GM13977 (cell line): Measurements from ENCODE around the gene GALNT14.

ENCODE experiments used
- DNase-seq: peaks from one replicate; pipeline ENCODE4 v3.0.0; 2012; ENCODE audit warnings: low spot score
- in situ Hi-C: fragments of 300-500 bp; cut with MboI; formaldehyde crosslinking; loops from one replicate; pipeline ENCODE4 v1.12.0; 2022; ENCODE audit warnings: low sequenced_read_pairs, low pct_unique_long_range_greater_than_20kb, mixed read lengths, inconsistent platforms; ENCODE audit not compliant: unreplicated experiment
- TF ChIP-seq, protein P1 (sequence below): IDR thresholded peaks from 2 replicates; pipeline ENCODE4 v1.5.1; 2012; ENCODE audit warnings: mild to moderate bottlenecking, control low read depth; ENCODE audit not compliant: insufficient read depth; ENCODE audit errors: extremely low read depth, missing control alignments

The GALNT14 gene

DNA sequence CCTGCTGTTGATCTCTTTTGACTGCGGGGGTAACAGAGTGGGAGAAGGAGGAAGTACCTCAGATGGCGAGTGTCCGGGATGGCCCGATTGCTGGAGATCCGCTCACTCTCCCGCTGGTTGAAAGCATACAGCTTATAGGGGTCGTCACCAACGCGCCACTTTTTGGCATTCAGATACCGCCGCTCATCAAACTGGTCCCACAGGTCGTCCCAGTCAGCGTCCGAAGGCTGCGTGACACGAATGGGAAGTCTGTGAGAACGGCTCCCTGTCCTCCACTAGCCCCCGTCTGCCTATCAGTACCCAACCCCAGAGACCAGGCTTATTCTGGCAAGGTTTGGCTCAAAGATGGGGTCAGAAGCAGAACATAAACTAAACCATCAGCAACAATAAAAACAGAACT is 145.5 kb downstream of the GALNT14 start:
- in situ Hi-C loops = no loop called here
- no peak for DNase-seq
- TF ChIP-seq, protein P1, sequence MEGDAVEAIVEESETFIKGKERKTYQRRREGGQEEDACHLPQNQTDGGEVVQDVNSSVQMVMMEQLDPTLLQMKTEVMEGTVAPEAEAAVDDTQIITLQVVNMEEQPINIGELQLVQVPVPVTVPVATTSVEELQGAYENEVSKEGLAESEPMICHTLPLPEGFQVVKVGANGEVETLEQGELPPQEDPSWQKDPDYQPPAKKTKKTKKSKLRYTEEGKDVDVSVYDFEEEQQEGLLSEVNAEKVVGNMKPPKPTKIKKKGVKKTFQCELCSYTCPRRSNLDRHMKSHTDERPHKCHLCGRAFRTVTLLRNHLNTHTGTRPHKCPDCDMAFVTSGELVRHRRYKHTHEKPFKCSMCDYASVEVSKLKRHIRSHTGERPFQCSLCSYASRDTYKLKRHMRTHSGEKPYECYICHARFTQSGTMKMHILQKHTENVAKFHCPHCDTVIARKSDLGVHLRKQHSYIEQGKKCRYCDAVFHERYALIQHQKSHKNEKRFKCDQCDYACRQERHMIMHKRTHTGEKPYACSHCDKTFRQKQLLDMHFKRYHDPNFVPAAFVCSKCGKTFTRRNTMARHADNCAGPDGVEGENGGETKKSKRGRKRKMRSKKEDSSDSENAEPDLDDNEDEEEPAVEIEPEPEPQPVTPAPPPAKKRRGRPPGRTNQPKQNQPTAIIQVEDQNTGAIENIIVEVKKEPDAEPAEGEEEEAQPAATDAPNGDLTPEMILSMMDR = no peak

DNA sequence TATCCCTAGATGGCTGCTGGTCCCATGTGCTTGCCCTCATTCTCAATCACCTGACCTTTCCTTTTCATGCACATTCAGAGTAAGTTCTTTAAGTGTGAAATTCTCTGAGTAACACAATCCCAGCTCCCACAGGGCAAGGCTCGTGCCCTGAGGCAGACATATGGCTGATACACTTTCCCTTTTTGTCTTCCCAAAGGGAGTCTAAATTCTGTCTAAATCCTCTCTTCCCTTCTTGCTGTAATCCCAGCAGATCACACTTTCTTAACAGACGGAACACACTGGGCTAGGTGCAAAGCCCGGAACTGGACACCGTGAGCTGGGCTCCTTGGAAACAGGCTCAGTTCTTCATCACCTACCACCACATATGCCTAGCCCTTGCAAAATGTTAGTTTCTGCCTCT is 147.6 kb downstream of the GALNT14 start:
- in situ Hi-C loops = no loop called here
- DNase-seq = no peak
- TF ChIP-seq, protein P1 = no peak

DNA sequence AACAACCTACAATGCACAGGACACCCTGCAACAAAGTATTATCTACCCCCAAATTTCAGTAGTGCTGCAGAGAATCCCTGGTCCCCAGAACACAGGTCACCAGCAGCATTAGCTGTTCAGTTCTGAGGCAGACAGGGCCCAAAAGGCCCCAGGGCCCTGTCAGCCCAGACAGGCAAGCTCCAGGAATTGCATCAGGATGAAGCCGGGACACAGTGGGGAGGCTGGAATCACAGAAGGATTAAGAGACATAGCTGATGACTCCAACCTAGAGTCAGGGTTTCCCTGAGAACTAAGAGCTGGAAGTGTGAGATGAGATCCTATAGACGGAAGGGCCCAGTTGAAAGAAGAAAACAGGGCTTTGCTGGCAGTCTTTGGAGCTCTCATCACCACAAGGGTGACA is 148.1 kb downstream of the GALNT14 start:
- in situ Hi-C loops = no loop called here
- no peak for DNase-seq
- TF ChIP-seq, protein P1 = no peak

DNA sequence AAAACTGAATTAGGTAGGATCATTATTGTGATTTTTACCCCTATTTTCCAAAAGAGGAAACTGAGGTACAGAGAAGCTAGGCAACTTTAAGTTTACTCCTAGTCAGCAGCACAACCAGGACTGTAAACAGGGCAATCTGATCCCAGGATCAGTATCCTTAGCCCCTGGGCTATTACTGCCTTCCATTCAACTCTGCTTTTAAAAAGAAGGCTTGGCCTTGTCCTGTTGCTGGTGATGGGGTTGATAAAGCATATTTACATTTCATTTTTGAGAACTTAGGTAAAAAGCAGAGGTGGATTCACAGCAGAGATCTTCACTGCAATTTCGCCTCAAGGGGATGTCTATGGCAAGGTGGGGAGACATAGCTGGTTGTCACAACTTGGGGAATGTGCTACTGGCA is 148.5 kb downstream of the GALNT14 start:
- TF ChIP-seq, protein P1 = no peak
- in situ Hi-C loops = no loop called here
- DNase-seq = no peak

DNA sequence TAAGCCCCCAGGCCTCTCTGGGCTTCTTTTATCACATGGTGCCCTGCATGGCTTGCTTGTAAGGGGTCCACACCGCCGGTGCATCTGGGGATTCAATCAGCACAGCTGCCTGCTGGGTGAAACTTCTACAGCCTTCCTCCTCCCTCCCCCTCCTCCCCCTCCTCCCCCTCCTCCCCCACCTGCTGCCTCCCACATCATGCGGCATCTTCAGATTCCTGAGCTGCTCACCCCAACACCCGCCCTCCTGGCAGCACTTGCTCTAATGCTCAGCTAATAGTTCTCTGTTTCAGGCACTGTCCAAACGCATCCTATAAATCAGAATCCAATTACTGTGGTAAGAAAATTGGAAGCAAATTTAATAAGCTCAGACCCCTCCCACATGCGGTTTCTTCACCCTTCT is 150.7 kb downstream of the GALNT14 start:
- DNase-seq = no peak
- in situ Hi-C loops = no loop called here
- TF ChIP-seq, protein P1 = no peak

DNA sequence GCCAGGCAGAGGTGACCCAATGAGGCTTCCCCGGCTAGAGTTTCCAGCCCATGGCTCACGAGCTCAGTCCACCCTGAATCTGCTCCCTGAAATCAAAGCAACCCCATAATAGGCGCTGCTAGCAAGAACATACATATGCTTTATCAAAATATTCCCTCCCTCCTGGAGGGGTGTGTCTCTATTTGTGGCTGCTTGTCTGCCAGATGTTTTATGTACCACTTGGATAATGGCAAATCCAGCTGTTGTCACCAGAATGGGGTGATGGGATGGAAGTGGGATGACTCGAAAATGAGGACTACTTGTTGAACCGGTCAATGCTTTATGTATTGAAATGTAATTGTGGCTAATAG is 152.0 kb downstream of the GALNT14 start:
- in situ Hi-C loops = no loop called here
- TF ChIP-seq, protein P1 = no peak
- DNase-seq = no peak

DNA sequence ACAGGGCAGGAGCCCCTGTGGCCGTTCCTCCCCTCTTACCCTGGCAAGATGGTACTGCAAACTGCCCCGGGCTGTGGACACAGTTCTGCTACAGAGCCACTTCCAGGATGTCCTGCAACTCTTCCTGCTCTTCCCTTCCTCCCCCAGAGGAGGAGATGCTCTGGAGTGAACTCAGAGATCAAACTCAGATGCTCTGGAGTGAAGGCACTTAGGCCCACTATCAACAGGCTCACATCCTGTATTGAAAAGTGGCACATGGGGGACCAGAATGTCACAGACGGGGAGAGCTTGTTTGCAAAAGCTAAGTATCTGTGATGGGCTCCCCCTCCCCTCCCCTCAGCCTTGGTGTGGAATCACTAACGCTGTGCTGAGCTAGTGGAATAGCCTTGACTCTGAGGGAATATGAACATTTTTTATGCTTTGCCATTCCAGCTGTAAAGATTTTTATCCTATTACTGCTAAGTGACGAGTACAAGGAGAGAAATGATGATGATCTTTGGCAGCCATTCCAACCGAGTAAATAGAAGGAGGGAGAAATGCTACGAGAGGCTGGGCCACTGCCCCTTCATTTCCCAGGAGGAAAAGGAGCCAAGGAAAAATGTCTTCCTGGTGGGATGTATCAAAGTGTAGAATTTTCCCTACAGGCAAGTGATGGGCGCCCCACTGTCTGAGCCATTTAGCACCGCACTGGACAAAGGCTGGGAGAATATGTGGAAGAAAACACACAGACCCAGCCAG is 152.6 kb downstream of the GALNT14 start:
- no peak for DNase-seq
- in situ Hi-C loops = no loop called here
- TF ChIP-seq, protein P1 = no peak
